GM18507 (cell line): ENCODE data around the gene GCC2.
"Not testable (repeated sequence)": the region's sequence is repeated elsewhere in the genome, so short reads cannot be mapped to it uniquely, and the experiment has no call there.

Experiments used
- DNase-seq: peaks from one replicate; pipeline ENCODE4 v3.0.0; 2011; ENCODE audit warnings: low read depth; ENCODE audit not compliant: insufficient read length; ENCODE audit errors: extremely low spot score
- FAIRE-seq: peaks from 2 replicates; lab custom pipeline; 2011; peaks lifted over from hg19 to GRCh38; lab: Jason Lieb, UNC

The GCC2 gene

DNA sequence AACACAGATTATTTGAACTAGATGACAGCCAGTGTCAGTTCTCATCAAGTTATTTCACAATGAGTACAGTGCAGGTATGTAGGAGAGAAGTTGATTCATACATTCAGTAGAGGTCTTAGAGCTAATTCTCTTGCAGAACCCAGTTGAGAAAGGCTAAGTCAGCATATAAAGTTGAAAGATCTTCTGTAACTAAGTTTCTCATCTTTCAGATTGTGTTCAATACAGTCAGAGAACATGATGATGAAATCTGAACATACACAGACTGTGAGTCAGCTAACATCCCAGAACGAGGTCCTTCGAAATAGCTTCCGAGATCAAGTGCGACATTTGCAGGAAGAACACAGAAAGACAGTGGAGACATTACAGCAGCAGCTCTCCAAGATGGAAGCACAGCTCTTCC lies 43.4 kb downstream of the GCC2 start:
- FAIRE-seq (no peak), DNase-seq (no peak)

GRCh38 chr2:108496167-108496566 lies 47.2 kb downstream of the GCC2 start:
- not testable (repeated sequence) for FAIRE-seq, DNase-seq

DNA sequence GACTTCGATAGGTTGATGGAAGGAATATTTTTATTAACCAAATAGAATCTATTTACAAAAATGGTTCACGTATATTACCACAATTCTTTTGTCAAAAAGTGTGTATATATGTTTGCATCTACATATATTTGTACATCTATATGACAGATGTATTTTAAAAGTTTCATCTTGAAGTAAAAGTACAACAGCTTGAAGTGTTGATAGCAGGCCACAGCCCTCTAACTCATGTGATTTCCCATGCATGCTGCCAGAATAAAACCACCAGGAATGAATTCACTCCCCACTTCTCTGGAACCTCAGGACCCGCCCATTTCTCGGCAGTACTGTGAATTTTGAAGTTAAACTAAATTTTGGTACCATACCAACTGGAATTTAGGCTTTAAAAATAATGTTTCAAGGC lies 58.6 kb downstream of the GCC2 start:
- not testable (repeated sequence) for FAIRE-seq, DNase-seq

DNA sequence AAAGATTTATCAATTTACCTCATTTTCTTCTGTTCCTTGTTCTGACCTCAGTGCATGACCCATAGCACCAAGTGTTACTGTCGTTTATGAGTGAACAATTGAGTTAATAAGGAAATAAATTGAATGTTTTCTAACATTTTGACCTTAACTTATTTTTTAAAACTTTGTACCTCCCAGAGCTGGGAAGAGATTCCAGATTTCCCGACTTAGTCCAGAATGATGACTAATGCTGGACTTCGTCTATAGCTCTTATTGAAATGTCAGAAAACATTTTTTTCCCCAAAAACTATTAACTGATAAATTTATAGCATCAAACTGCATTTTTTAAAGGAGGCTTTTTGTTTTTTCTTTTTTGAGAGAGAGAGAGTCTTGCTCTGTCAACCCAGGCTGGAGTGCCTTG lies 63.4 kb downstream of the GCC2 start:
- DNase-seq, FAIRE-seq: not testable (repeated sequence)

DNA sequence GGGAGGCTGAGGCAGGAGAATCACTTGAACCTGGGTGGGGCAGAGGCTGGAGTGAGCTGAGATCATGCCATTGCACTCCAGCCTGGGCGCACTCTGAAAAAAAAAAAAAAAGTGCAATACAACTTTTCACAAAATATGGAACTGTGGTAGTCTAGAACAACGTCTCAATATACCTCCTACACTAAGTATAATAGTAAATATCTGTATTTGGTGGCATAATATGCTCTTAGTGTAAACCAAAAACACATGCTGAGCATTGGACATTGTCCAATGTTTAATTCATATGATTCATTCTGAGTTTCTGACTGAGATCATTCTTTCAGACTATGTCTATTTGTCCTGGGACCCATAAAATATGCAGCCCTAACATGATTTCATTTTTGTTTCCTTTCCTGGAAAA lies 65.5 kb downstream of the GCC2 start:
- not testable (repeated sequence) for FAIRE-seq

DNA sequence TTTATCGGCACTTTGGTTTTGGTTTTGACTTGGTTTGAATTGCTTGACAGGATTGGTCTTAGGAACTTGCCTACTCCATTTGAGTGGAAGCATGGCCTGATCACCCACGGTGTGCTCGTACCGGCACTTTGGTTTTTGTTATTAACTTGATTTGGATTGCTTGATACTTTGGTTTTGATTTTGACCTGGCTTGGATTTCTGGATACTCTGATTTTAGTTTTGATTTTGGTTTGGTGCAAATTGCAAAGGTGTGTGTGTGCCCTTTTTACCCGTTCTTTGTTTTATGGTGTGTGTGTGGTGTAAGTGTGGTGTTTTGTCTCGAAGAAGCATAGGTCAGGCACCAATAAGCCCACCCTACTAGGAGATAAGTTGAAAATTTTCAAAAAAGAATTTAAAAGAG lies 75.7 kb downstream of the GCC2 start:
- FAIRE-seq, DNase-seq: not testable (repeated sequence)

More for the DNA sequence above, 65.5 kb downstream of the GCC2 start:
- not testable (repeated sequence) for DNase-seq

GRCh38 chr2:108525258-108525657 lies 76.3 kb downstream of the GCC2 start:
- DNase-seq, FAIRE-seq: not testable (repeated sequence)

GRCh38 chr2:108531674-108532055 lies 82.7 kb downstream of the GCC2 start:
- no peak for DNase-seq
- no peak for FAIRE-seq

DNA sequence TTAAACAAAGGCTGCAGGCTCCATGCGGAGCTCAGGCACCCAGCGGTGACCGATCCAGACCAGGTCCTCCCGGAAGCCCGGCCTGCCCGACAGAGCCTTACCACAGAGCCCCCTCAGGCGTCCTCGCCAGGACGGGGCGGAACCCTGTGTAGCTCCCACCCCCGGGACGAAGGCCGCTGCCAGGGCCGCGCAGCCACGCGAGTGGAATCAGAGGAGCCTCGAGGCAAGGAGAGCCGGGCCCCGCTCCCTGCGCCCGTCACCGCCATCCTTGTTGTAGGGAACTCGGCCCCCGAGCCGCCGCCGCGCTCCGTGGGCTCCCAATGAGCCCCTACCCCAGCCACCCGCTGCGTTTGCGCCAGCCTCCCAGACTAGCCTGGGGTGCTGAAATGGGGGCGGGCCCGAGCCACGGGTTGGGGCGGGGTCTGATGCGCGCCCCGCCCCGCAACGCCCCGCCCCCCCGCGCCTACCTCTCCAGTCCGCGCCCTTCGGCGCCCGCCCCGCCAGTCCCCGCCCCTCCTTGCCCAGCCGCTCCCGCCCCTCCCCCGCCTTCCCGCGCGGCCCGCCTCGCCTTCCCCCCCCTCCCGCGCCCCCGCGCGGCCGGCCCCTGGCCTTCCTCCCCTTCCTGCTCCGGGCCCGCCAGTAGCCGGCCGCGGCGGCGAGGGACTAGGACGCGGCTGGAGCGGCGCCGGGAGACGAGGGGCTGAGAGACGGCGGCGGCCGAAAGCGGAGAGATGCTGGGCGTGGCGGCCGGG lies 85.0 kb downstream of the GCC2 start, which contains the start of gene LIMS1:
Gene LIMS1 (plus strand): TSS at position 639 of the 752 bp plus-strand sequence. CDS start 93 bp downstream, at position 732.
- peak; percentile 90 for DNase-seq
- peak; percentile 70 for FAIRE-seq

DNA sequence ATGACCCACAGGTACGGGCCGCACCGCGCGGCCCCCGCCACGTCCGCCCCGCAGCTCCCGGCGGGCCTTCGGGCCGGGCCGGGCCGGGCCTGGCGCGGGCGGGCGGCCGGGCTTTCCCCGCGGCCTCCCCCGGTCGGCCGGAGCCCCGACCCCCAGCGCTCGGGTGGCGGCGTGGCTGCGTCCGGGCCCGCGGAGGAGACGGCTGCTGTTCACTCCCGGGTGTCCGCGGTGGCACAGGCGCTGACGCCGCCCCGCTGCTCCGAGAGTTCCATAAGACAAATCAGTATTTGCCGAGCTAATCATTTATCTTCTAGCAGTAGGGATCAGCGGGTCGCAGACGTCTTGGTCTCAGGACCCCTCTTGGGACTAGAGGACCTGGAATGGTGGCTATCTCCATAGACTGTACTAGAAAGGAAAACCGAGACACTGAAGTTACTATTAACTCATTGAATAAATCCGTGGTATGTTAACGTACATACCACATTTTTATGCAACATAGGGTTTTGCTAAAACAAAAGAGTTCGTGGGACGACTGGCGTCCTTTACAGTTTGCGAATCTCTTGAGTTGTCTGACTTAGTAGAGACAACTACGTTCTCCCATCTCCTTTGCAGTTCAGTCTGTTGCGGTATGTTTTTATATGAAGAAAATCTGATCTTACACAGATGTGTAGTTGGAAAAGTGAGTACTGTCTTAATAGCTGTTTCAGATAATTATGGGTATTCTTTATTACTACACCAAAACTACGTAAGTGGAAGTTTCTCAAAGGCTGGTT lies 85.8 kb downstream of the GCC2 start:
- FAIRE-seq: peak; percentile 59
- peak; percentile 11 for DNase-seq

DNA sequence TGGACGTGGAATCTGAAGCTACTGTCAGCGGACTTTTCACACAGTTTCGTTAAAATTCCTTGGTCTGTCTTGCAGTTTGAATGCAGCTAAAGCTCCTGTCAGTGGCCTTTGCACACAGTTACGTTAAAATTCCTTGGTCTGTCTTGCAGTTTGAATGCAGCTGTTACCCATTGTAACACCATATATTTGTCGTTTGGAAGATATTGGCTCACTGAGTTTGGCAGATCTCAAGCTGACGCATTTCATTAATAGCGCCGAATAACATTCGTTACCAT lies 86.3 kb downstream of the GCC2 start:
- FAIRE-seq (no peak), DNase-seq (no peak)

DNA sequence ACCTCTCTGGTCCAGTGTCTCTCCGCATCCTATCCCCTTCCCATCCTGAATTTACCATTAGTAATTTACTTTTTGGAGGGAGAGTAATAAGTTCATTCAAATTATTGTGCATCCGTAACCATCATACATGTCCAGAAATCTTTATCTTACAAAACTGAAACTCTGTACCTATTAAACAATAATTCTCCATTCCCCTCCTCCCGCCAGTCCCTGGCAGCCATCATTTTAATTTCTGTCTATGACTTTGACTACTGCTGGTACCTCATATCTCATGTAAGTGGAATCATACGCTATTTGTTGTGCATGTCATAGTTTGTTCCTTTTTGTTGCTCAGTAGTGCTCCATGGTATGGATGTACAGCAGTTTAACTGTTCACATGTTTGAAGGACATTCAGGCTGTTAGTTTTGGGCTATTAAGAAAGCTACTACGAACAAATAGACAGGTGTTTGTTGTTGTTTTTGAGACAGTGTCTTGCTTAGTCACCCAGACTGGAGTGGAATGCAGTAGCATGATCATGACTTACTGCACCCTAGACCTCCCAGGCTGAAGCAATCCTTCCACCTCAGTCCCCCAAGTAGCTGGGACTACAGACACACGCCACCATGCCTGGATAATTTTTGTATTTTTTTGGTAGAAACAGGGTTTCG lies 87.3 kb downstream of the GCC2 start:
- DNase-seq (no peak), FAIRE-seq (no peak)

GRCh38 chr2:108536911-108537310 lies 87.9 kb downstream of the GCC2 start:
- DNase-seq: no peak
- no peak for FAIRE-seq

DNA sequence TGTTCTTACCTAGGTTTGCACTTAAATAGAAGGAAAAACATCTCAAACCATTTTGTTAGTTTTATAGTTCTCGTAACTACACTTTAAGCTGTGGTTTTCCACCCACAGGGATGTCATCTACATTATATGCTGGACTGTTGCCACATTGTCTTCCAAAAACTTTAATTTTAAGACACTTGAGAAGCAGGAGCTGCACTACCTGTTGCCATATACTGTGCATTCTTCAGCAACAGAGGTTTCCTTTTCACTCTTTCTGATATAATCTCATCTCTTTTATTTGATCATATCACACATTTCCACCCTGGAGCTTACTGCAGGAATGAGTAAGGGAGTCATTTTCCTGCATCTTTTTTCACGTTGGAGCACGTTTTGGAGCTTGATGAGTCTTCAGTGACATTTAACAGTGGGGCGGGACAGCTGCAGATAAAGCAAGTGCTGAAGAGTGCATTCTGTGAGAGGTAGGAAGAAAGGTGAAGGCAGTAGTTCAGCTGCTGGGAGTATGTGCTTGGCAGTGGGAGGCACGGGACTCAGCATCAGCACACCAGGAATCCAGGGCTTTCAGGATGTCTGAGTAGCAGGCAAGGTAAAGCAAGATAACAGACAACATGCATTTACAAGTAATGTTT lies 89.1 kb downstream of the GCC2 start:
- FAIRE-seq: no peak

GRCh38 chr2:108541451-108541850 lies 92.4 kb downstream of the GCC2 start:
- FAIRE-seq (no peak), DNase-seq (no peak)

More for the DNA sequence above, 89.1 kb downstream of the GCC2 start:
- no peak for DNase-seq

DNA sequence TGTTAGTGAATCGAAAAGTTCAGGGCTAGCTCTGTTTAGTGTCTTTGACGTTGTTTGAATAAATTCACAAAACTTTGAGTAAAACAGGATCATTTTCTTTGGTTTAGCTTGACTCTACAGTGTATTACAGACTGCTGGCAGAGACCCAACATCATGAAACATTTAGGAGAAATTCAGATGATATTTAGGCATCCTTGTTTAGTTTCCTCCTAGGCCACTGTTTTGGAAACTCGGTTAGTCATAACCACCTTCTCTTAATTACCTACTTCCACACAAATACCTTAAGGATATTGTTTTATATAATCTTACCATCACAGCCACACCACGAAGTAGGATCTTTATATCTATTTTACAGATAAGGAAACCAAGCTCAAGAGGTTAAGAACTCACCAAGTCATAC lies 93.1 kb downstream of the GCC2 start:
- DNase-seq: no peak

DNA sequence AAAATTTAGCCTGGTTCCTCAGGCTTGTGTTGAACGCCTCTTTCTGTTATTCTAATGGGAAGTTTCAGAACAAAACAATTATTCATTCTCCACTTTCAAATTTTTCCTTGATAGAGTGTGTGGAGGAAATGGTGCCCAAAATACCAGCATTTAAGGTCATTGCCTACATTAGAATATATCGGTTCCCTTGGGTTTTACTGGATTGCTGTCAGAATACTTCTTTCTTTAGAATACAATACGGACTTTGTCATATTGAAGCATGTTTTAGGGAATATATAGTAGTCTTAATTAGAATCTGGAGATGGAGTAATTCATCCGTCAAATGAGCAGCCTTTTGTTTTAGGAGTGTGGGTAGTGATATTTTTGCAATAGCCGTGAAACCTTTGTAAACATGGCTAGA lies 98.6 kb downstream of the GCC2 start:
- no peak for DNase-seq
- FAIRE-seq: no peak

More for the DNA sequence above, 93.1 kb downstream of the GCC2 start:
- FAIRE-seq: no peak

DNA sequence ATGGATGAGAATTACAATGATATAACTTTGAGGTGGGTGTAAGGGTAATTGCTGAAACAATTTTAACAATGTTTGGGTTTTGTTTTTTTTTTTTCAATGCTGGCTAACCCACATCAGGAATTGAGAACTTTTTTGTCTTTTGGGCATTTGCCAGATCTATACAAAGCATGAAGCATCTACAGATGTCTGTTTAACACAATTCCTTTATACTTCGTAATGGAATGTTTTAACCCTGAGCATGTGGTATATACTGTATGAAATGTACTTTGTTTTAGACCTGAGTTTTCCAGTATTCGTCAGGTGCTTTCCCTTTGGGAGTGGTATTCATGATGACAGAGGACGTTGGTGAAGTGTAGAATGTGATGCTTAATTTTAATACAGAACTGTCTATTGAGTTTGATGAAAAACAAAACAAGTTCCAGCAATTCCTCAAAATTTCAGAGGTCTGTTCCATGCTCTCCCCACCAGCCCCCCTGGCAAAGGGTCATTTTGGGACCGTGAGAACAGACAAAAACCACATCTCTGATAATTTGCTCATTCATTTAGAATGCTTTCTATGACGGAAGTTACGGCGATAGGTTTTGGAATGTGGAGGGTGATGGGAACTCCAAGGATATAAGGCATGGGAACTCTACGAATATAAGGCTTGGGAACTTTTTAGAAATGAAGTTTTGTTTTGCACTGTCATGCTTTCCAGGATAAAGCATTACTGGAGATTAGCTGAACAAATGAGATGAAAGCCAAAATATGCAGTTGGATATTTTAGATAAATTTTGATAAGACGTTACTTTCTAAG lies 99.4 kb downstream of the GCC2 start:
- no peak for DNase-seq

DNA sequence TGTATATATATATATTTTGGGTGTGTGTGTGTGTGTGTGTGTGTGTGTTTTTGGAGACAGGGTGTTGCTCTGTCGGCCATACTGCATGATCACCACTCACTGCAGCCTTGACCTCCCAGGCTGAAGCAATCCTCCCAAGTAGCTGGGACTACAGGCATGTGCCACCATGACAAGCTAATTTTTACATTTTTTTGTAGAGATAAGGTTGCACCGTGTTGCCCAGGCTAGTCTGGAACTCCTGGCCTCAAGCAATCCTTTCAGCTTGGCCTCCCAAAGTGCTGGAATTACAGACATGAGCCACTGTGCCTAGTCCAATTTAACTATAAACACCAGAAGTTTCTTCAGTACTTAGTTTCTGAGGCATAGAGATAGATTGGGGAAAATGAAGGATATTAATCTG lies 103.6 kb downstream of the GCC2 start:
- no peak for FAIRE-seq

More for the DNA sequence above, 99.4 kb downstream of the GCC2 start:
- FAIRE-seq: peak; percentile 50

More for the DNA sequence above, 103.6 kb downstream of the GCC2 start:
- no peak for DNase-seq
